Rectal smooth muscle tissue (tissue), 1 donor: ENCODE results near the gene MYRF.

ENCODE experiments used
- H3K27ac ChIP-seq: one replicate; pipeline ENCODE4 v1.7.0; 2013; ENCODE audit warnings: low read depth, low read length, inconsistent platforms
- H3K27me3 ChIP-seq: one replicate; pipeline ENCODE4 v1.7.0; 2013; ENCODE audit warnings: low read length; ENCODE audit not compliant: control insufficient read depth, insufficient read depth
- H3K36me3 ChIP-seq: one replicate; pipeline ENCODE4 v1.7.0; 2013; ENCODE audit warnings: low read length; ENCODE audit not compliant: control insufficient read depth, insufficient read depth
- H3K4me1 ChIP-seq: one replicate; pipeline ENCODE4 v1.7.0; 2013; ENCODE audit warnings: low read length; ENCODE audit not compliant: control insufficient read depth, insufficient read depth
- H3K4me3 ChIP-seq: one replicate; pipeline ENCODE4 v1.7.0; 2013; ENCODE audit warnings: low read length
- H3K9ac ChIP-seq: one replicate; pipeline ENCODE4 v1.7.0; 2013; ENCODE audit warnings: low read length

The MYRF gene

GRCh38 chr11:61803889-61804647 lies 51.6 kb downstream of the MYRF start:
- Histone ChIP-seq H3K36me3 (no peaks in the 10 kb centered on the region), H3K27ac (no peak overlapping the region), H3K27me3 (no peaks in the 10 kb centered on the region), H3K4me1 (no peaks in the 10 kb centered on the region), H3K9ac (no peak overlapping the region), H3K4me3 (no peak overlapping the region)

GRCh38 chr11:61805146-61805545 lies 52.7 kb downstream of the MYRF start:
- peaks cover 4% of the 10 kb centered on the region for H3K36me3 ChIP-seq
- H3K27ac ChIP-seq: no peak overlapping the region
- no peak overlapping the region for H3K4me3 ChIP-seq
- H3K9ac ChIP-seq: no peak overlapping the region
- no peaks in the 10 kb centered on the region for H3K4me1 ChIP-seq
- H3K27me3 ChIP-seq: no peaks in the 10 kb centered on the region

GRCh38 chr11:61806785-61807184 lies 54.3 kb downstream of the MYRF start:
- no peaks in the 10 kb centered on the region for H3K27me3 ChIP-seq
- H3K4me1 ChIP-seq: no peaks in the 10 kb centered on the region
- H3K4me3 ChIP-seq: no peak overlapping the region
- H3K36me3 ChIP-seq: peaks cover 7% of the 10 kb centered on the region
- H3K27ac ChIP-seq: no peak overlapping the region
- H3K9ac ChIP-seq: no peak overlapping the region

GRCh38 chr11:61810671-61811175 lies 58.3 kb downstream of the MYRF start:
- peaks cover 9% of the 10 kb centered on the region for H3K36me3 ChIP-seq
- H3K4me1 ChIP-seq: peaks cover 2% of the 10 kb centered on the region
- no peak overlapping the region for H3K9ac ChIP-seq
- no peak overlapping the region for H3K27ac ChIP-seq
- H3K27me3 ChIP-seq: no peaks in the 10 kb centered on the region
- no peak overlapping the region for H3K4me3 ChIP-seq

- Histone ChIP-seq H3K4me1 (peaks cover 8% of the 10 kb centered on the region), H3K27ac (no peak overlapping the region), H3K27me3 (no peaks in the 10 kb centered on the region), H3K36me3 (peaks cover 9% of the 10 kb centered on the region), H3K9ac (no peak overlapping the region), H3K4me3 (no peak overlapping the region)
These were observed 59.4 kb downstream of the MYRF start for GRCh38 chr11:61811831-61812230.

GRCh38 chr11:61812736-61813411 lies 60.4 kb downstream of the MYRF start:
- H3K4me3 ChIP-seq: no peak overlapping the region
- H3K27me3 ChIP-seq: no peaks in the 10 kb centered on the region
- no peak overlapping the region for H3K27ac ChIP-seq
- peaks cover 8% of the 10 kb centered on the region for H3K4me1 ChIP-seq
- no peak overlapping the region for H3K9ac ChIP-seq
- H3K36me3 ChIP-seq: peaks cover 9% of the 10 kb centered on the region

GRCh38 chr11:61814247-61814957 lies 62.0 kb downstream of the MYRF start:
- H3K4me3 ChIP-seq: peak overlapping the region; percentile 94
- H3K9ac ChIP-seq: peak overlapping the region; percentile 32
- no peaks in the 10 kb centered on the region for H3K27me3 ChIP-seq
- H3K4me1 ChIP-seq: peaks cover 8% of the 10 kb centered on the region
- H3K36me3 ChIP-seq: peaks cover 9% of the 10 kb centered on the region
- H3K27ac ChIP-seq: peak overlapping the region; percentile 88

- H3K27ac ChIP-seq: peak overlapping the region; percentile 88
- peaks cover 5% of the 10 kb centered on the region for H3K36me3 ChIP-seq
- peak overlapping the region; percentile 94 for H3K4me3 ChIP-seq
- H3K27me3 ChIP-seq: no peaks in the 10 kb centered on the region
- H3K9ac ChIP-seq: peak overlapping the region; percentile 76
- peaks cover 8% of the 10 kb centered on the region for H3K4me1 ChIP-seq
These were observed 62.7 kb downstream of the MYRF start for GRCh38 chr11:61814958-61815789.

- Histone ChIP-seq H3K4me3 (peak overlapping the region; percentile 94), H3K9ac (peak overlapping the region; percentile 76), H3K4me1 (peaks cover 8% of the 10 kb centered on the region), H3K27me3 (no peaks in the 10 kb centered on the region), H3K36me3 (peaks cover 3% of the 10 kb centered on the region), H3K27ac (peak overlapping the region; percentile 88)
These were observed 63.6 kb downstream of the MYRF start for GRCh38 chr11:61815790-61816735.

GRCh38 chr11:61816736-61817455 lies 64.5 kb downstream of the MYRF start, which contains the start of gene FADS1:
Gene FADS1 (minus strand): TSS chr11:61817003. CDS start chr11:61816929, 74 bp downstream.
- peak within 1 kb of the TSS; percentile 94 for H3K4me3 ChIP-seq
- H3K4me1 ChIP-seq: peaks cover 8% of the 10 kb centered on the region
- H3K27ac ChIP-seq: peak within 1 kb of the TSS; percentile 88
- no peaks in the 10 kb centered on the region for H3K27me3 ChIP-seq
- H3K36me3 ChIP-seq: peaks cover 3% of the 10 kb centered on the region
- H3K9ac ChIP-seq: peak within 1 kb of the TSS; percentile 76
